Osteoblast (primary cell): ENCODE results near the gene HSPA1L. TPM values are rescaled to one million over a fixed set of nuclear protein-coding genes. Genes with fewer than 3 reads are reported as not detected.

ENCODE experiments used
- DNase-seq: peaks from one replicate; pipeline ENCODE4 v3.0.0; 2011; ENCODE audit warnings: low spot score, mixed read lengths; ENCODE audit not compliant: insufficient read length; ENCODE audit errors: missing footprints
- H2AFZ ChIP-seq: 2 replicates; pipeline ENCODE4 v1.6.0; 2011; ENCODE audit warnings: mild to moderate bottlenecking, low read length
- H3K27ac ChIP-seq: 2 replicates; pipeline ENCODE4 v1.5.1; 2011; ENCODE audit warnings: mild to moderate bottlenecking, low read depth, low read length, moderate library complexity
- H3K27me3 ChIP-seq: 2 replicates; pipeline ENCODE4 v1.6.0; 2012; ENCODE audit warnings: mild to moderate bottlenecking, control low read depth, inconsistent platforms, low read length, moderate library complexity; ENCODE audit not compliant: insufficient read depth
- H3K36me3 ChIP-seq: 2 replicates; pipeline ENCODE4 v1.5.1; 2011; ENCODE audit warnings: mild to moderate bottlenecking, low read length, control low read depth, moderate library complexity; ENCODE audit not compliant: insufficient read depth
- H3K4me1 ChIP-seq: 2 replicates; pipeline ENCODE4 v1.5.1; 2011; ENCODE audit warnings: mild to moderate bottlenecking, low read length, control low read depth, moderate library complexity; ENCODE audit not compliant: insufficient read depth
- H3K4me2 ChIP-seq: 2 replicates; pipeline ENCODE4 v1.6.0; 2011; ENCODE audit warnings: mild to moderate bottlenecking, low read length; ENCODE audit not compliant: insufficient read depth
- H3K4me3 ChIP-seq: fragments of 200-600 bp; sonication (generic); 3 replicates; pipeline ENCODE4 v1.5.1; 2012; ENCODE audit warnings: mild to moderate bottlenecking, low read length, inconsistent platforms; ENCODE audit not compliant: insufficient read depth
- H3K79me2 ChIP-seq: 2 replicates; pipeline ENCODE4 v1.6.0; 2012; ENCODE audit warnings: mild to moderate bottlenecking, low read length, control low read depth, inconsistent platforms; ENCODE audit not compliant: insufficient read depth
- H3K9me3 ChIP-seq: 2 replicates; pipeline ENCODE4 v1.5.1; 2011; ENCODE audit warnings: low read depth, low read length, control low read depth
- H4K20me1 ChIP-seq: 2 replicates; pipeline ENCODE4 v1.6.0; 2012; ENCODE audit warnings: mild to moderate bottlenecking, low read length, control low read depth; ENCODE audit not compliant: insufficient read depth
- total RNA-seq: library from RNA; depleted of rRNA; stranded (reverse); fragments of >200 nt; gene quantifications from 2 replicates; pipeline ENCODE4 v1.2.3, GENCODE V29; 2012
- TF ChIP-seq, protein P1 (sequence below): IDR thresholded peaks from 2 replicates; pipeline ENCODE4 v1.5.1; 2011; ENCODE audit warnings: mild to moderate bottlenecking, low read depth, low read length, moderate library complexity; ENCODE audit errors: extremely low read depth

The HSPA1L gene
- total RNA-seq, 1 donor: 0.72 TPM

- no peak overlapping the region for H2AFZ ChIP-seq
- H4K20me1 ChIP-seq: no peaks in the 10 kb centered on the region
- H3K27me3 ChIP-seq: no peaks in the 10 kb centered on the region
- H3K4me1 ChIP-seq: peaks cover 4% of the 10 kb centered on the region
- no peak overlapping the region for H3K27ac ChIP-seq
- H3K36me3 ChIP-seq: no peaks in the 10 kb centered on the region
- no peak overlapping the region for H3K4me3 ChIP-seq
- no peak overlapping the region for H3K4me2 ChIP-seq
- TF ChIP-seq, protein P1, sequence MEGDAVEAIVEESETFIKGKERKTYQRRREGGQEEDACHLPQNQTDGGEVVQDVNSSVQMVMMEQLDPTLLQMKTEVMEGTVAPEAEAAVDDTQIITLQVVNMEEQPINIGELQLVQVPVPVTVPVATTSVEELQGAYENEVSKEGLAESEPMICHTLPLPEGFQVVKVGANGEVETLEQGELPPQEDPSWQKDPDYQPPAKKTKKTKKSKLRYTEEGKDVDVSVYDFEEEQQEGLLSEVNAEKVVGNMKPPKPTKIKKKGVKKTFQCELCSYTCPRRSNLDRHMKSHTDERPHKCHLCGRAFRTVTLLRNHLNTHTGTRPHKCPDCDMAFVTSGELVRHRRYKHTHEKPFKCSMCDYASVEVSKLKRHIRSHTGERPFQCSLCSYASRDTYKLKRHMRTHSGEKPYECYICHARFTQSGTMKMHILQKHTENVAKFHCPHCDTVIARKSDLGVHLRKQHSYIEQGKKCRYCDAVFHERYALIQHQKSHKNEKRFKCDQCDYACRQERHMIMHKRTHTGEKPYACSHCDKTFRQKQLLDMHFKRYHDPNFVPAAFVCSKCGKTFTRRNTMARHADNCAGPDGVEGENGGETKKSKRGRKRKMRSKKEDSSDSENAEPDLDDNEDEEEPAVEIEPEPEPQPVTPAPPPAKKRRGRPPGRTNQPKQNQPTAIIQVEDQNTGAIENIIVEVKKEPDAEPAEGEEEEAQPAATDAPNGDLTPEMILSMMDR: no peak
- DNase-seq: peak; percentile 65
- no peaks in the 10 kb centered on the region for H3K79me2 ChIP-seq
- H3K9me3 ChIP-seq: no peaks in the 10 kb centered on the region
Observed at GRCh38 chr6:31771992-31772358, 43.1 kb downstream of the HSPA1L start.

- peak; percentile 54 for DNase-seq
- TF ChIP-seq, protein P1: no peak
- Histone ChIP-seq H2AFZ (no peak overlapping the region), H3K9me3 (no peaks in the 10 kb centered on the region), H3K79me2 (no peaks in the 10 kb centered on the region), H3K36me3 (no peaks in the 10 kb centered on the region), H3K4me1 (peaks cover 4% of the 10 kb centered on the region), H4K20me1 (no peaks in the 10 kb centered on the region), H3K27ac (no peak overlapping the region), H3K4me2 (no peak overlapping the region), H3K4me3 (no peak overlapping the region), H3K27me3 (no peaks in the 10 kb centered on the region)
Observed at GRCh38 chr6:31770860-31771259, 44.2 kb downstream of the HSPA1L start.

- Histone ChIP-seq H3K27ac (no peak overlapping the region), H3K27me3 (no peaks in the 10 kb centered on the region), H2AFZ (no peak overlapping the region), H3K36me3 (no peaks in the 10 kb centered on the region), H3K79me2 (no peaks in the 10 kb centered on the region), H3K4me2 (no peak overlapping the region), H3K4me3 (no peak overlapping the region), H3K4me1 (peaks cover 4% of the 10 kb centered on the region), H4K20me1 (no peaks in the 10 kb centered on the region), H3K9me3 (no peaks in the 10 kb centered on the region)
- peak; percentile 97 for DNase-seq
- TF ChIP-seq, protein P1: peak; percentile 85
Observed at GRCh38 chr6:31769684-31770371, 45.3 kb downstream of the HSPA1L start.

DNA sequence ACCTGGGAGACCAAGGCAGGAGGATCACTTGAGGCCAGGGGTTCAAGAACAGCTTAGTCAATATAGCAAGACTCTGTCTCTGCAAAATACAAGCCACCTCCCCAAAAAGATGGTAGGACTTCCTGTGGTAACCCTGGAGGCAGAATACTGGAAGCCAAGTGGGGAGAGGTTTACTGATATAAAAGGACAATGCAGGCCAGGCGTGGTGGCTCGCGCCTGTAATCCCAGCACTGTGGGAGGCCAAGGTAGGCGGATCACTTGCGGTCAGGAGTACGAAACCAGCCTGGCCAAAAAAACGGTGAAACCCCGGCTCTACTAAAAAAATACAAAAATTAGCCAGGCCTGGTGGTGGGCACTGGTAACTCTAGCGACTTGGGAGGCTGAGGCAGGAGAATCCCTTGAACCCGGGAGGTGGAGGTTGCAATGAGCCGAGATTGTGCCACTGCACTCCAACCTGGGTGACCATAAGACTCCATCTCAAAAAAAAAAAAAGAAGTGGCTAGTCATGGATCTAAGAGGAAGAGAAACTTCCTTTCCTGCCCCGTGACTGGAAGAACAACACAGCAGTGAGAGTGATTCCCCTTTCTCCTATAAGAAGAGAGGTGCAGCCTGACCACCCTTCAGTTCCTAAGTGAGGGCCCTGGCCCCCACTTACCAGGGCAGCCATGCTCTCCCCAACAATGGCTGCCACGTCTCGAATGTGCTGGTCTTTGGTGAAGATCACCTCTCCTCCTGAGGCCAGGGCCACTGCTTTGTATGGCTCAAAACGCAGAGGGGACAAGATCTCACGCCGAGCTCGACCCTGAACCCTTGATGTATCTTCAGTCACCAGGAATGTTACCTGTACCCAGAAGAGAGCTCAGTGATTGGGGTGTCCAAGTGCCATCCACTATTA, 46.5 kb downstream of the HSPA1L start:
- H3K9me3 ChIP-seq: no peaks in the 10 kb centered on the region
- DNase-seq: peak; percentile 63
- no peak overlapping the region for H3K4me2 ChIP-seq
- no peak overlapping the region for H3K27ac ChIP-seq
- no peaks in the 10 kb centered on the region for H4K20me1 ChIP-seq
- peaks cover 4% of the 10 kb centered on the region for H3K4me1 ChIP-seq
- H2AFZ ChIP-seq: no peak overlapping the region
- H3K36me3 ChIP-seq: no peaks in the 10 kb centered on the region
- H3K79me2 ChIP-seq: no peaks in the 10 kb centered on the region
- H3K27me3 ChIP-seq: no peaks in the 10 kb centered on the region
- no peak overlapping the region for H3K4me3 ChIP-seq
- TF ChIP-seq, protein P1: no peak
